Psoas muscle (tissue), 8 donors: ENCODE data around the gene FOXP1. TPM values are rescaled to one million over a fixed set of nuclear protein-coding genes. Genes with fewer than 3 reads are reported as not detected.

ENCODE experiments used
- ATAC-seq, 4 donors: fragments of 200-7000 bp; cut with Tn5 transposase; one replicate each; pipeline ENCODE4 v1.9.1; 2020; ENCODE audit warnings: moderate library complexity in 3 of 4, mild to moderate bottlenecking in 2 of 4
- DNase-seq, 2 donors: peaks; one replicate each; pipeline ENCODE4 v3.0.0-alpha.2; 2020
- H3K27ac ChIP-seq: fragments of 200-600 bp; one replicate; pipeline ENCODE4 v1.8.0; 2022
- H3K27me3 ChIP-seq, 3 donors: fragments of 200-600 bp in 1 of 3; one replicate each; pipeline versions ENCODE4 v1.6.1 to v1.8.0; 2013 to 2022; ENCODE audit warnings: low read length in 2 of 3, mild to moderate bottlenecking in 2 of 3, moderate library complexity in 1 of 3; ENCODE audit not compliant: insufficient read depth in 3 of 3
- H3K36me3 ChIP-seq, 2 donors: fragments of 200-600 bp in 1 of 2; one replicate each; pipeline versions ENCODE4 v1.6.1 to v1.8.0; 2013 to 2022; ENCODE audit warnings: low read depth in 1 of 2, mild to moderate bottlenecking in 1 of 2, moderate library complexity in 1 of 2; ENCODE audit not compliant: insufficient read depth in 1 of 2
- H3K4me1 ChIP-seq: fragments of 200-600 bp; one replicate; pipeline ENCODE4 v1.8.0; 2022
- H3K4me3 ChIP-seq: fragments of 200-600 bp; one replicate; pipeline ENCODE4 v1.8.0; 2022; ENCODE audit warnings: mild to moderate bottlenecking
- H3K9me3 ChIP-seq: fragments of 200-600 bp; one replicate; pipeline ENCODE4 v1.8.0; 2022
- whole genome bisulfite sequencing, 3 donors: extraction: QIAGEN DNeasy Blood & Tissue Kit; methylation state at CpG; one replicate each; pipeline versions ENCODE4 v1.1.6 to v1.1.7; 2013; 5-methylcytosine and 5-hydroxymethylcytosine counted together
- intact Hi-C, 2 donors: fragments of 100-400 bp; cut with DNase I; formaldehyde crosslinking; loops; one replicate each; pipeline versions ENCODE4 v1.11.0 to v1.14.2; 2022
- polyA plus RNA-seq, 3 donors: library from polyadenylated mRNA; stranded (reverse); fragments of 200-250 nt; gene quantifications; one replicate each; pipeline ENCODE4 v1.2.3, GENCODE V29; 2013
- total RNA-seq, 4 donors: library from RNA; stranded (reverse); fragmentation: NEBNext Ultra II Directional in 2 of 4; extraction: Animal tissue kit (Norgen Biotek cat#: 25700) in 2 of 4; gene quantifications; one replicate each; pipeline versions ENCODE4 v1.2.1 to v1.2.4, GENCODE V29; 2021 to 2023
- TF ChIP-seq, protein P1 (sequence below): fragments of 200-600 bp; IDR thresholded peaks from one replicate; pipeline ENCODE4 v1.8.0; 2022; ENCODE audit warnings: antibody characterized with exemption
- donor health status: healthy with polysubstance abuse.
- donor health status: DM: no; HTN: no; CAD: no; lungs with moderate emphysema.
- donor health status: Bipolar disorder and iron deficiency.
- donor health status: healthy.
- donor health status: DM: yes; HTN: yes; CAD: no.
- donor health status: DM: no; HTN: no; CAD: no.
- donor health status: DM: no; HTN: no; CAD: no.
- donor health status: DM: yes; HTN: yes; CAD: no.

FOXP1 gene
- total and polyA plus RNA-seq, 7 donors, result 2.6 to 26.4 (median 15.4) TPM

DNA sequence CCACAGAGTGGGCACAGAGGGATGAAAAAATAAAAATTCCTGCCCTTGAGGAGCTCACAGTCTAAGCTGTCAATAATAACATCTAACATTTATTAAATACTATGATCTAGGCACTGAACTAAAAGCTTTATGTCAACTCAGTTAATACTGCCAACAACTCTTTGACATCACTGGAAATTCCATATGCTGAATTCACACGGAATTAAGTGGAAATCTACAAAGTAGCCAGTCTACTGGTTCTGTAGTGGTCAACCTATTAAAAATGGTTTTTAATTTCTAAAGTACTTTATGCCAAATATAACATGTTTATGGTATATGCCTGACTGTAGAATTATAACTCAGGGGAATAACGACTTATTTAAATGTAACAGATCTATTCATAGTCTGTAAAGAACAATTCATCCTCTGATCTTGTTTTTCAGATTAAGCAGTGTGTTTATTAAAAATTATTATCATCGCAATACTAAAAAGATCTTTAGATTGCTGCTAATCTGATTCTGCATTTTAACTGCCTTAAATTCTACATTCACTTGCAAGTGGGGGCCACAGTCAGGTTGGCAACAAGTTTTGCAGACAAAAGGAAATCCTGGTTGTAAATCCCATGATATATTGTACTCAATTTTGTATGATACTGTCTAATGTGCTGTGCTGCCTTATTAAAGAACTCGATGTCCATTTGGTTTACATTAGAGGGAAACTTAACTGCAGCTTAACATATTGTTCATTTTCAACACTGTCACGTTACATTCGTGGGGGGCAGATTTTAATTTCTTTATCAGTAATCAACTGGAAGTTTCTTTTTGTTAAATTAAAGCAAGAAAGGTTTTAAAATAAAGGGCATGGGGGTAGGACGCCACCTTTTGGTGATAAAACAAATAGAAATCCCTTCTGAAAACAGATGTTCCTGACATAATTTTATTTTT, 2.6 kb upstream of the FOXP1 start:
- whole genome bisulfite sequencing, 3 donors, result 27 to 29% (median 27%) methylated on average over 7 of the region's 7 CpGs
- intact Hi-C loops, result loop anchor here (2.0 to 10.0 kb wide), 7 partner anchors 281 to 1041 kb away; no protein-coding TSS in a partner anchor
- TF ChIP-seq, protein P1, sequence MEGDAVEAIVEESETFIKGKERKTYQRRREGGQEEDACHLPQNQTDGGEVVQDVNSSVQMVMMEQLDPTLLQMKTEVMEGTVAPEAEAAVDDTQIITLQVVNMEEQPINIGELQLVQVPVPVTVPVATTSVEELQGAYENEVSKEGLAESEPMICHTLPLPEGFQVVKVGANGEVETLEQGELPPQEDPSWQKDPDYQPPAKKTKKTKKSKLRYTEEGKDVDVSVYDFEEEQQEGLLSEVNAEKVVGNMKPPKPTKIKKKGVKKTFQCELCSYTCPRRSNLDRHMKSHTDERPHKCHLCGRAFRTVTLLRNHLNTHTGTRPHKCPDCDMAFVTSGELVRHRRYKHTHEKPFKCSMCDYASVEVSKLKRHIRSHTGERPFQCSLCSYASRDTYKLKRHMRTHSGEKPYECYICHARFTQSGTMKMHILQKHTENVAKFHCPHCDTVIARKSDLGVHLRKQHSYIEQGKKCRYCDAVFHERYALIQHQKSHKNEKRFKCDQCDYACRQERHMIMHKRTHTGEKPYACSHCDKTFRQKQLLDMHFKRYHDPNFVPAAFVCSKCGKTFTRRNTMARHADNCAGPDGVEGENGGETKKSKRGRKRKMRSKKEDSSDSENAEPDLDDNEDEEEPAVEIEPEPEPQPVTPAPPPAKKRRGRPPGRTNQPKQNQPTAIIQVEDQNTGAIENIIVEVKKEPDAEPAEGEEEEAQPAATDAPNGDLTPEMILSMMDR, result peak; percentile 79
- no peaks in the 10 kb centered on the region for H3K36me3 ChIP-seq
- H3K27me3 ChIP-seq, result no peaks in the 10 kb centered on the region
- peaks cover 4% of the 10 kb centered on the region for H3K4me1 ChIP-seq
- H3K4me3 ChIP-seq, result no peak overlapping the region
- DNase-seq (no peak), ATAC-seq (no peak)
- no peaks in the 10 kb centered on the region for H3K9me3 ChIP-seq
- peak overlapping the region; percentile 93 for H3K27ac ChIP-seq

DNA sequence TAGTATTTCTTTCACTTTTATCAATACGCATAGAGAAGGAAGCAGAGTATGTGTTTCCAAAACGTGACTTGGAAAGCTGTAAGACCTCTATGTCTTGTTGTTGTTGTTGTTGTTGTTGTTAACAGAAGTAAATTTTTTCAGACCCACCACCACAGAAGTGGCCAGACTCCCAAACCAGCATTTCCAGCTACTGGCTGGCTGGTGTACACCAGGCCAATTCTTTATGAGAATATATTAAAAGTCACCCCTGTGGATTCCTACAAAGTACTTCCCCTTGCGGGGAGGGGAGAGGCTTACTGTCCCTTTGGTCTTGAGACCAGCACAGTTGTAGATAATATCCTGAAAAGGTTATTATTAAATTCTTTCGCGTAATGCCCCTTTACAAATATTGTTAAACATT, 1.6 kb upstream of the FOXP1 start:
- peak overlapping the region; percentile 95 for H3K4me3 ChIP-seq
- ATAC-seq, result no peak
- intact Hi-C loops, result loop anchor here (2.0 to 10.0 kb wide), 6 partner anchors 280 to 1040 kb away; no protein-coding TSS in a partner anchor
- peak overlapping the region; percentile 93 for H3K27ac ChIP-seq
- TF ChIP-seq, protein P1, result no peak
- no peak for DNase-seq
- WGBS, 3 donors, result 48 to 62% (median 51%) methylated on average over 5 of the region's 5 CpGs
- no peaks in the 10 kb centered on the region for H3K9me3 ChIP-seq
- peaks cover 14% of the 10 kb centered on the region for H3K4me1 ChIP-seq
- H3K27me3 ChIP-seq, result no peaks in the 10 kb centered on the region
- H3K36me3 ChIP-seq, result no peaks in the 10 kb centered on the region

DNA sequence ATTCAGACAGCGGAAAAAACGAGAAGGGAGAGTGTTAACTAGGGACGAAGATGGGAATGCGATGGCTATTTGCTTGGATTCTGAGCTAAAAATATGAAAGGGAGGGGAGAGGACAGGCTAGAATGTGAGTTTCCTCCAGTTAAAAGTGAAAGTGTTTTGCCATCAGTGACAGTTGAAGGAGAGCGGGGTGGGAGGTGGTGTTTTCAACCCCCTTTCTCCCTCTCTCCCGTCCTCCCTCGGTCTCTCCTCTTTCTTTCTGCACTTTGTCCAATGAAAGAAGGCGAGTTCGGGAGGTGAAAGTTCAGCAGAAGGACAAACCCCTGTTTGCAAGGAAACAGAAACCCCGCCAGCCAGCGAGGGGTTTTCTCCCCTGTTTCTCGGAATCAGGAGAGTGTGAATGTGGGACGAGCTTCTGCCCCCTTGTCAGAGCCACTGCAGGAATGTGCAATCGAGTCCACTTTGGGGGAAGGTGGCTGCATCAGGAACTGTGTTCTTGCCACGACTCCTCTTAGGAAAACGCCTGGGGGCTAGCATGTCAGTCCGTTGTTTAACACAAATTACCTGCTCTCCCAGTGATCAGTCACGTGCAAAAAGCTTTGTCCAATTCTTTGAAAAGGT, 975 bp upstream of the FOXP1 start:
- Histone ChIP-seq H3K36me3 (no peaks in the 10 kb centered on the region), H3K9me3 (no peaks in the 10 kb centered on the region), H3K4me1 (peaks cover 20% of the 10 kb centered on the region), H3K27me3 (no peaks in the 10 kb centered on the region), H3K27ac (peak overlapping the region; percentile 93), H3K4me3 (peak overlapping the region; percentile 95)
- 1 to 5% (median 2%) methylated on average over 18 of the region's 18 CpGs for WGBS, 3 donors
- TF ChIP-seq, protein P1, result no peak
- peak in 1 of 4 donors; percentile 23 for ATAC-seq
- intact Hi-C loops, result loop anchor here (2.0 to 10.0 kb wide), 9 partner anchors 42 to 1040 kb away; no protein-coding TSS in a partner anchor
- peak; percentile 35 to 54 for DNase-seq

DNA sequence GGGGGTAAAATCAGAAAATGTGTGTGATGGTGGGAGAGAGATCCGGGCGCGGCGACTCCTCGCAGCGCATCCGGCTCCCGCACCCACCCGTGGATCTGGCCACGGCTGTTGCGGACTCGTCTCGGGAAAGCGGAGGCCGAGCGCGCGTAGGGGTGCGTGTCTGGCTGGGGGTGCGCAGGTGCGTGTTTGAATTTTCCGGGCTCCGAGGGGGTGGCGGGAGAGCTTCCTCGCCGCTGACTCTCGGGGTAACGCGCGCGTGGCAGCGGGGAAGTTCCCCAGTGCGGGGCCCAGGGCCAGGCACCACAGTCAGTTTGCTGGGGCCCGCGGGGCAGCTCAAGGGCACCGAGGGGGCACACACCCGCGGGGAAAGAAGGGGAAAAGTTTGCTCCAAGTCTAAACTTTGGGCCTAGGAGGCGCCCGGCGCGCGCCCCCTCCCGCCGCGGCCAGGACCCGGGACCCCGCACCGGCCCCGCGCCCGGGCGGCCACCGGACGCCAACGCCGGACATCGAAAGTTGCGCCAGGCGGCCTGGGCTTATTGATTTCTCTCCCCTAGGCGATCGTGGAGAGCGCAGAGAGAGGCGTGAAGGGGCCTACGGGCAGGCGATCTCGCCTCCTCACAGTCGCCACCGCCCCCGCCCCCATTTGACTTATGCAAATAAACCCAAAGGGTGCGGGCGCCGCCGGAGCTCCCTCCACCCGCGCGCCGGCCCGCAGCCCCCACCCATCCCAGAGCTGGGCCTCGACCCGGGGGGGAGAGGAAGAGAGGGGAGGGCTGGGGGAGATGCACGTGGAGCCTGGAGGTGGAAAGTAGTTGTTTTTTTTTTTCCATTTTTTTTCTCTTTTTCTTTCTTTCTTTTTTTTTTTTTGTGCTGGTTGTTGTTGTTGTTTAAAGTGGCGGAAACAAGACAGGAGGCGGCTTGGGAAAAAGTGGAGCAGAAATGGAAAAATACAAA, 639 bp downstream of the FOXP1 start:
- H3K4me3 ChIP-seq, result peak overlapping the region; percentile 95
- peak; percentile 46 to 53 (median 49) for ATAC-seq
- peak; percentile 70 to 82 for DNase-seq
- H3K27ac ChIP-seq, result peak overlapping the region; percentile 93
- TF ChIP-seq, protein P1, result no peak
- no peaks in the 10 kb centered on the region for H3K36me3 ChIP-seq
- WGBS, 3 donors, result 0 to 1% (median 1%) methylated on average over 58 to 84 of the region's 84 CpGs
- intact Hi-C loops, result loop anchor here (5.0 to 10.0 kb wide), 5 partner anchors 41 to 1038 kb away; no protein-coding TSS in a partner anchor
- no peaks in the 10 kb centered on the region for H3K9me3 ChIP-seq
- H3K4me1 ChIP-seq, result peaks cover 35% of the 10 kb centered on the region
- H3K27me3 ChIP-seq, result no peaks in the 10 kb centered on the region
